T-helper 1 cell treated with Interleukin-12 subunit alpha and Interleukin-12 subunit beta and Interleukin-4 antibody, amounts not matched to agents 30 ng/mL and 1 ng/mL, for 36 hours (primary cell): Measurements from ENCODE around the gene SEMA3A. TPM values are rescaled to one million over a fixed set of nuclear protein-coding genes. Genes with fewer than 3 reads are reported as not detected.
"Not testable (repeated sequence)": the region's sequence is repeated elsewhere in the genome, so short reads cannot be mapped to it uniquely, and the experiment has no call there.

ENCODE experiments used
- intact Hi-C: fragments of 100-400 bp; cut with micrococcal nuclease; formaldehyde crosslinking; loops from one replicate; pipeline ENCODE4 v1.15.1; 2024
- total RNA-seq: library from RNA; stranded (reverse); gene quantifications from 2 replicates; pipeline ENCODE4 v1.2.3, GENCODE V29; 2022

Gene SEMA3A
- total RNA-seq, 1 donor from 2014 or later: 0.17 TPM

DNA sequence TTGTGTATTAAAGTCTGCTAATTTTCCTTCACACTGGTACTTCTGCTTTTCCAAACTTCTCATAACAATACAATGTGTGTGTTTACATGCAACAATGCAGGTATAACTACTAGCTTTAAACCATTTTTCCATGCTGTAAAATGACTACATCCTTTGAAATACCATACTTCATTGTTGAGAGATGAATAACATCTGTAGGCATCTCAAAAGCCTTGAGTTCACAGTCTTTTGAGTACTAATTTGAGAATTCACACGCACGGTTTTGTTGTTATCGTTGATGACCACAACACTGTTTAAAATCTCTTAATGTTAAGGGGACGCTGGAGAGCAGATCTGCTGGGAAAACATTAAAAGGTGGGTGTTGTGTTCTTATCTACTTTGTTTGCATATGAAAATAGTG lies 37.4 kb downstream of the SEMA3A start:
- intact Hi-C loops: no loop called here

DNA sequence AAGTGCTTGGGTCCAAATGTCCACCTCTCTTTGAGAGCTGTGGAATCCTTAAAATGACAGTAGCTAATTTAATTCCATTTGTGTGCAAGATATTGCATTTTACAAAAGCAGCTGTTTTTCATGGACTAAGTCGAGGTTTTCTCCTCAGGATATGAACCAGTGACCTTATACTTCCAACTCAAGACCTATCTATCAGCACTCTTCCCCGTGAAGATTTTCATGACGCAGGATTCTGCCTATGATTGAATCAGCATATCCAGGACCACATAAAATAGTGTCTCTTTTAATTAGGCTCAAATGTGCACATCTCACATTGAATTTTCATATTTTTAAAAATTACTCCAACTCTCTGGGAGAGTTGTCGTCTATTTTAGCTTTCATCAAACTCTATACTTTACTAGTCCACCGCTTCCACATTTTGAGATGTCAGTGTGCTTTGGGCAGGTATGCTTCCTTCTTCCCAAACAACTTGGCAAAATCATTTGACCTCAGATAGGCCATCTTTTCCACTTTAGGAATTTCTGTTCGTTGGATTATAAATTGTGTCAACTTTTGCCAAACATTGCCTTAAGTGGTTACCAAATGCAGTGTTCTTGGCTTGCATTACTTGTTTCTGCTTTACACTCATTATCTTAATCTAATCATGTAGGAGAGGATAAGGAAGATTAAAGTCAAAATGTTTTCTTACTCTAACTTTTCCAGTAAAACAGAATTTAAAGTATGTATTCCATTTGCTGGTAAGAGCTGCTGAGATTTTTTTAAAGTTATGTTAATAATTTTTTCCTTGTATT lies 39.4 kb downstream of the SEMA3A start:
- intact Hi-C loops: no loop called here

DNA sequence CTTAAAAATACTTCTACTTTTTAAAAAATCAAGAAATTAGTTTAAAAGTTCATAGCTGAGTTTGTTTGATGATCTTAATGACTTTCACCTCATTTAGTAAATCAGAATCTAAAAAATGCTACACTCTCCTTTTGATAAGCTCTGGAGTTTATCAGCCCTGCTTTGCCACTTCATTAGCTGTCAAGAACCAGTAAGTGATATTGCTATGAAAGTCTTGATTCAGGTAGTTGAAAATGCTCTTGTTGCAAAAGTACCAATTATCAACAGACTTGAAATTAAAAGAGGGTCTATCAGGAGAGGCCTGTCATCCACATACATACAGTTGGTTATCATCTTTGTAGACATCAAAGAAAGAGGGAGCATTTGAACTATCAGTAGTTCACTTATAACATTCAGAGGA lies 41.6 kb downstream of the SEMA3A start:
- intact Hi-C loops: no loop called here

DNA sequence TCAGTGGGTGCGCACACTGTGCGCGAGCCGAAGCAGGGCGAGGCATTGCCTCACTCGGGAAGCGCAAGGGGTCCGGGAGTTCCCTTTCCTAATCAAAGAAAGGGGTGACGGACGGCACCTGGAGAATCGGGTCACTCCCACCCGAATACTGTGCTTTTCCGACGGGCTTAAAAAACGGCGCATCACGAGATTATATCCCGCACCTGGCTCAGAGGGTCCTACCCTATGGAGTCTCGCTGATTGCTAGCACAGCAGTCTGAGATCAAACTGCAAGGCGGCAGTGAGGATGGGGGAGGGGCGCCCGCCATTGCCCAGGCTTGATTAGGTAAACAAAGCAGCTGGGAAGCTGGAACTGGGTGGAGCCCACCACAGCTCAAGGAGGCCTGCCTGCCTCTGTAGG lies 44.2 kb downstream of the SEMA3A start:
- intact Hi-C loops: not testable (repeated sequence)

DNA sequence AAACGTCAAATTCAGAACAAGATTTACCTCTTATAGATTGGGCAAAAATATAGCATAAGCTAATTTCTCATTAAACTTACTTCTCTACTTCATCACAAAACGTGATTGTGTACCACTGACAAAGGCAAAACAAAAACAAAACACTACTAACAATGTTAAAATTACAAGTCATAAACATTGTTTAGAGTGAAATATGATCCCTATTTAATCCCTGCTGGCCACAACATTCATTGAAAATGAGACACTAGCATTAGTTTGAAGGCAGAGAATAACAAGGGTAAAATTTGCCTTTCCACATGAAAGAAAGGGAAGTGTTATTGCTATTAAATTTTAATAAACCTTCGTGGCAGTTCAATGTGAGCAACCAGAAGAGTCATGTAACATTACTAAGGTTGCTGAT lies 45.0 kb downstream of the SEMA3A start:
- intact Hi-C loops: no loop called here

DNA sequence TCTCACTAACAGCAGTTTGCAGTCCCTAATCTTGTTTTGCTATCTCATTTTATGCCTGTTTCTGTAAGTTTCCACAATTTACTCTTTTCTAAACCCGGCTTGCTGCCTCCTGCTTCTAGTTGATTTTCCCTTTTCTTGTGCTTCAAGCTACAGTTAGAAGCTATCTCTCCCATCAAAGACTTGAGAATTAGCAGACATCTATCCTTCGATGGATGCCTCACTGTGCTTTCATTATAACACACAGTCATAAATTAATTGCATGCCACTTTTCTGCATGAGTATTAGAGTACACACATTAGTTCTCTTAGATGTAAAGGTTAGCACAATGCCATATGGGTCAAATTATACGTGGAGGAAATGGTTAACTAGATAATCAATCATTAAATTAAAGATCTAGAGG lies 48.7 kb downstream of the SEMA3A start:
- intact Hi-C loops: no loop called here

DNA sequence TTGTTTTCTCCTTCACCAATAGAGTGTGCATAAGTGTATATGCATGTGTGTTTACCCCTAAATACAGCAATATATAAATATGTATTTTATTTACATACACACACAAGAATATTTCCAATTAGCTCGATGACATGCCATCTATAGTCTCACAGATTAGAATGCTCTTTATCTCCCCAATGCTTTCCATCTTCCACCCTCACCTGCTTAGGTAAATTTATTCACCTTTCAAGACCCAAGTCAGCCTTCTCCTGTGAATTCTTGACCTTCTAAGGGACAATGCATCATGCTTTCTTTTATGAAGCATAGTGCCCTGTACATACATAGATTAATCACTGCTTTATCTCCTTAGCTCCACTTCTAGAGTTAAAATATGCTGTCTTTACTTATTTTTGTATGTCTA lies 49.7 kb downstream of the SEMA3A start:
- intact Hi-C loops: no loop called here

DNA sequence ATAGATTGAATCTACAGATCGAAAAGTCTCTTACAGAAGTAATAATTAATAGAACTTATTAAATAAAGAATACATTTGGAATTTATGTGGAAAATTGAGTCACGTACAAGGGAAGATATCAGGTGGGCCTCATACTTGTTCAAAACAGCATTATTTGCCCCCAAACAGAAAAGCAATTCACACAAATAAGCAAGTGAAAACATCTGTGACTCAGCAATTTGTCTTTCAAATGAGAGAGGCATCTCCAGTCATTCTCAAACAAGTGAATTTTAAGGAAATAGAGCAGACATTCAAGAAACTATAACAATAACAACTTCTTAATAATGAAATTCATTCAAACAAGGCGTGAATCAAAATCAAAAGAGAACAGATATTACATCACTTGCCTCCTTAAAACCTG lies 50.1 kb downstream of the SEMA3A start:
- intact Hi-C loops: no loop called here

DNA sequence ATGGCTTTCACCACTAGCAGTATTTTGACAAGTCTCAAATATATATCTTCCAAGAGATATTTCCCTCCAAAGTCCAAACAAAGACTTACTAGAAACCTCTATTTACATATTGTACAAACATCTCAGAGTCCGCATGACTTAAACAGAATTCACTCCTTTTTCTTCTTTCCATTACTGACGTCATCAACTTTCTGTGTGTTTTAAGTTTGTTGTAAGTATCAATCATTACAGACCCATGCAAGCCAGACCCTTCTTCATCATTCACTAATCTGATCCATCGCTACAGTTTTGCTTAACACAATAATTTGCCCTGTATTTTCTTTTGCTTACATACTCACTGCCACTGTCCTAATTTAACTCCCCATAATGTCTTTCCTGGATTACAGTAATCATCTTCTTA lies 51.9 kb downstream of the SEMA3A start:
- intact Hi-C loops: no loop called here

DNA sequence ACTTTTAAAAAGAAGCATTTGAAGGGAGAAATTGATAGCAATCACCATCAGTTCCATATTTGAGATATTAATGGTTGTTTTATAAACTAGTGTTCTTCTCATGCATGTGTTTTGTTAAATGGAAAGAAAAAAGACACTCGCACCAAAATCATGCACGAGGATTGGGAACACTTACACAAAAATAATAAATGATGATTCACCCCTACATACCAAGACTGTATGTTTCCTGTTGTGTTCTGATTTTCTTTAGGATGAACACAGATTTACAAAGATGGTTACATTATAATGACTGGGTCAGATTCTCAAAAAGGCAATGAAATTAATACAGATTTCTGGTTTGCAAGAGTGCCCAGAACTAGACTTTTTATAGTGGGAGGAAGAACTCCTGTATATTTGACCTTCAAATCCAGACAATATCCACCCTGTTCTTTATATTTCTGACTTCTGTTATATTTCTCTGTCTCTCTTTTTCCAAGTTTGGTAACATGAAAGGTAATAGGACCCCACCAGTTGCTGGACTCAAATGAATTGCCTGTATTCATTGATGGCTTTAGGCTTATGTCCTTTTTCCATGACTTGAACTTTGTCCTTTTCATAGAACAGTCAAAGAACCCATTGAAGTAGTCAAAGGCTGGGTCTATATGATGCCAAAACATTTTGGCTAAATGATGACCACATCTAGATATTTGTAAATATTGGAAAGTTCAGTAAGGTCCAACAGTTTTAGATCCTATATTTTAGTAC lies 54.4 kb downstream of the SEMA3A start:
- intact Hi-C loops: no loop called here

DNA sequence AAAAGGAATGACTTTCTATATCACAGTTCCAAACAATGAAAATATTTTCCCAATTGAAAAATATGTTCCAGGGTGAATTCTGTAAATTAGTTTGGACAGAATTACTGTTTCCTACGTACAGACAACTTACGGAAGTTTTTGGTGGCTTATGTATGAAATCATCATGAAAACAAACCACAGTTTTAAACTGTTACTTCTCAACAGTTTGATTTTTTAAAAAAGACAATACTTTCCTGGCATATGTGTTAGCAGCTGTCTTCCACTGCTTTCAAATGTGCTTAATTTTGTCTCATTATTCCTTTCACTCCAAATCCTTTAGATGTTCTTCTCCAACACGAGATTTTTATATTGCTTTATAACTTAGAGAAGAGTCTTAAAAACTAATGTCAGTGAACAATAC lies 56.2 kb downstream of the SEMA3A start:
- intact Hi-C loops: no loop called here

DNA sequence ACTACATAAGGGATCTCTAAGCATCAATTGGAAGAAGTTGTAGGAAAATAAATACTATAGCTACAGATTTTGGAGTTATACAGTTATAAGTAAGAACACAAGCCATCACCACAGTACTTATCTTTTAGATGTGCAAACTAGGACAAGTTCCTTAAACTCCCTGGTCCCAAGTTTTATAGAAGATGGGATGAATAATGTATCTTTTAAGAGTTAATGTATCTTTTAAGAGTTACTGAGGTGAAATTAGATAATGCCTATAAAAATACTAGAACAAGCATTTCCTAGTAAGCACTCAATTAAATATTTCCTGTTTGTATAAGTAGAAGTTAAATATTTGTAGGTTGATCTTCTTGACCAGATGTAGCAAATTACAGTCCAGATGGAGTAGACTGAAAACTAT lies 56.8 kb downstream of the SEMA3A start:
- intact Hi-C loops: no loop called here

DNA sequence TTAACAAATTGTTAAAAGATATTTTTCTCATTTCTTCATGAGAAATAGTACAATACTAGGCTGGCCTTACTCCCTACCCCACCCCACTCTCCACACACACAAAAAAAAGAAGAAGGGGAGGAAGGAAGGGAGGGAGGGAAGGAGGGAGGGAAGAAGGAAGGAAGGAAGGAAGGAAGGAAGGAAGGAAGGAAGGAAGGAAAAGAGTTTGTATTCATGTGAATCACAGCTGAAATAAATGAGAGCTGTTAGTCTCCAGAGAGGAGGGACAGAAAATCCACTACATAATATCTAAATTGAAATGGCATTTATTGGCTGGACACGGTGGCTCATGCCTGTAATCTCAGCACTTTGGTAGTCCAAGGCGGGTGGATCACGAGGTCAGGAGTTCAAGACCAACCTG lies 57.8 kb downstream of the SEMA3A start:
- intact Hi-C loops: no loop called here

DNA sequence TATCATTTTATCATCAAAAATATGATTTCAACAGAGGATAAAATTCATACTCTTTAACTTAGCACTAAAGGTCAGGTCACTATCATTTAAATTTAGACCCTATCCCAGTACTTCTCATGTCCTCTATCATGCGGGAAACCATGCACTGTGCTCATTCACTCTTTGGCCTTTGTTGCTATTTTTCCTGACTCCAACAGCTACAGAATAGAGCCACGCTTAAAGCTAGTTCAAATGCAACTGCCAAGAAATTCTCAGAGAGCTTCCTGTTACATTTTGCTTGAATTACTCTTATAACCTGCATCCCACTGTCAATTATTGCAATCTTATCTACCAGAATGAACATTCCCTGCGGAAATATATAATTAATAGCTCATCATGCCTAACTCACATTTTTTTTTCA lies 58.3 kb downstream of the SEMA3A start:
- intact Hi-C loops: no loop called here

DNA sequence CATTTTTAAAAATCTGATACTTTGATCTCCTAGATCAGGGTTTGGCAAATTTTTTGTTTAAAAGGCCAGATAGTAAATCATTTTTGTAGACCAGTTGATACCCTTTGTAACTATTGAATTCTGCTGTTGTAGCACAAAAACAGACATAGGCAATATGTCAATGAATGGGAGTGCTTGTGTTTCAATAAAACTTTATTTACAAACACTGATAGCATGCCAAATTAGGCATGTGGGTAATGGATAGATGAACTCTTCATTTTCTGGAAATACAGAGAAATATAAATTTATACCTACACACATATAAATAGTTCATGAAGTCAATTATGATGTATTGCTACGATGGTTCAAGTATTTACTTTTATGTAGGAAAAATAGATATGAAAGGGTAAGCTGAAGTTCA lies 60.4 kb downstream of the SEMA3A start:
- intact Hi-C loops: no loop called here

DNA sequence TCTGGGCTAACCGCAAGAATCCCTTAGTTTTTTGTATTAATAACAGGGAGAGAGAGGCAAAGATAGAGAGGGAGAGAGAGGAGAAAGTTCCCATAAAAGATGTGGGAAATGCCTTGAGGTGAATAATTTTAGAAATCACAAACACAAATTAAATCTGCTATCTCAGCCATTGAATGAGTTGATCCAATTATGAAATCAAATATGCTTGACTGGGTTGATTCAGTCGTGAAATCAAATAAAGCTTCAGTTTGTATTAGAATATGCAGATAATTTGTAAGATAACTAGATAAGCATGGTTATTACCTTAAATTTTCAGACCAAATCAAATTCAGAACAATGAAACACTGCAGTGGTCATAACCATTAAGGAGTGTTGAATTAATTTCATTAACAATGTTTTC lies 68.9 kb downstream of the SEMA3A start:
- intact Hi-C loops: no loop called here

DNA sequence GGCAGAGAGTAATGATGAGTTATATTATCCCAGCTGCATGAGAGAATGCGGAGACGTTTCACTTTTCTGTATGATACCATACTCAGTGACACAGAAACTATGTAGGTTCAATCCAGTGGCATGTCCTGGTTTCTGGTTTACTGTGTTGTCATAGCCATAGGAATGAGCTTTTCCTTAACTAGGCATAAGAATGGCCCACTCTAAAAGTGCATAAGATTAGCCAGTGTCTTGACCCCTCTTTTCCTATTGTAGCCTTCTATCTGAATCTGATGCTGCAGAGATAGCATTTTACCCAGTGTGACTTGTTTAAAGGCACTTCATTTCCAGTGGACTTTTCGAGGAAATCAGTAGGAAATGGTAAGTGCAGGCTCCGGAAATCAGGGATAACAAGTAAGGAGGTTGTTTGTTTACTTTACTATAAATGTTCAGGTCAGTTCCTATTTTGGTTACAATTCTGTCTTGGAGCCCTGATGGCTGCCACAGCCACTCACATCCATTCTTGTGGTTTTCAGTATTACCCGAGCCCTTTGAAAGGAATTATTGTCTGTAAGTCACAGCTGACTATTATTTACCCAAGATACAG lies 70.5 kb downstream of the SEMA3A start:
- intact Hi-C loops: no loop called here

DNA sequence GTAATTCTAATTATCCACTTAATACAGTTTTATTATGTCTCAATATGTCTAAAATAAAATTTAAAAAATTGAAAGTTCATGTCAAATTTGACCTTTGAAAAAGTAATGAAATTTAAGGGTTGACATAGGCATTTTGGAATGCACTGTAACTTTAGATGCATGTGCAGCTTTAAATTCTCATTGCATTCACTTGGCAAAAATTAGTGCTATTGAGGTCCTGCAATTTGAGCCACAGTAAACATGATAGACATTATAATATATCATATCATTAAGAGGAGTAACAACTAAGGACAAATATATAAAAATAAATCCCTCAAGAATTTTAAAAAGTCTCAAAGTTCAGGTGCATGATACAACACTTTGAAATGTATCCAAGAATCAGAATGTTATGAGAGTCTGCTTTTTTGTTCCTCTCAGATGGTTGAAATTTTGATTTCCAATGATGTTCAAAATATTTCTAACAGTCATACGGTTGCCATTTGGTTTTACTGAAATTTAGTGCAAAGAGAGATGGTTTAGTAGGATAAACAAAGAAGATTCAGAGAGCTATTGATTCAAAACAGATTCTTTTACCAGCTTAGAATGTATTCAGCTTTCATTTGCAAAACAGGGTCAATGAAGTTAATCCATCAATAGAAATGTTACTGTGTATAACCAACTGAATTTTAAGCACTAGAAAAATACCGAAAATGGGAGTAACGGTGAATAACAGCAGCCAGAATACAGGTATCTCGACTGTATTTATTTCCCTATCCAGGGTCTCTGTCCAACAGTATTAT lies 71.8 kb downstream of the SEMA3A start:
- intact Hi-C loops: no loop called here

DNA sequence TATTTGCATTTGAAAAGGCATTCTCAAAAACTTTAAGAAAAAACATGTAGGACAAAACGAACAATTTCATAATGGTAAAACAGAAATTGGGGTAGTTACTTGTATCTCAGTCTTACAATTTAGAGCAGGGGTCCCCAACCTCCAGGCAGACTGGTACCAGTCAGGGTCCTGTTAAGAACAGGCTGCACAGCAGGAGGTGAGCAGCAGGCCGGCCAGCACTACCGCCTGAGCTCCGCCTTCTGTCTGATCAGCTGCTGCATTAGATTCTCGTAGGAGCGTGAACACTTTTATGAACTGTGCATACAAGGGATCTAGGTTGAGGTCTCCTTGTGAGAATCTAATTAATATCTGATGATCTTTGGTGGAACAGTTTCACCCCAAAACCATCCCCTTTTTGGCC lies 77.3 kb downstream of the SEMA3A start:
- intact Hi-C loops: no loop called here

DNA sequence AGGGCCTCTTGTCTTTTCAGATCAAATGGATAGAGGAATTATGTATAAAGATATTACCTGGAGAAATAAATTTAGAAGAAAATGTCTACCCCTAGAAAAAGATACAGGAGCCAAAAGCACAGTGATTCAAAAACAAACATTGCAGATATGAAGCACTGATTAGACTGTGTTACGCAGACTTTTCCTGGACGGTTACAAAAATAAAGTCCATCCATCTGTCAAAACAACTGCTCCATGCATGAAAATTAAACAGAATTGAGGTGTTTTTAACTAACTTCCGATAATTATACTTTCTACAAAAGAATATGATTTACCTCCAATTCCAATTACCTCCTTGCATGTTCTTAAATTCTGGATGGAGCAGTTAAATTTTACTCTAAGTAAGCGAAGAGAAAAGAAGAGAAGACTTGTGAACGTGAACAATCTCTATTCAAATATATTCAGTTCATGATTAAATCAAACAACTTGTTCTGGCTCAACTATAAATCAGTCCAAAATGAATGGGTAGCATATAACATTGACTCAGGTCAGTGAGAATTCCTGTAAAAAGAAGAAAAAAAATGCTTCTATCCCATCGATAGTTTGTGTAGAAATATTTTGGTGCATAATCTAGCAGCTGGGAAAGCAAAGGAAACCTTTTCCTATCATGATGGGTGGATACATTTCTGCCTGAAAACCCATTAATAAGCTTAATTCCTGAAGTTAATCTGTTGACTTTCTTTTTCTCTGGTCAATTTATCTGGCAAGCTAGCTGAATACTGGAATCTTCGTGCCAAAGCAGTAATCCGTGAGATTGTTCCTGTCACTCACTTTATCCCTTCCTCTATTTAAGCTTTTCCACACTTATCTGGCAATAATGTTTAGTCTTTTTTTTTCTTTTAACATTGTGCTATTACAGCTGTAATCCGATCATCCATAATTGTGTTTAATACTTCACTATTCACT lies 80.4 kb downstream of the SEMA3A start:
- intact Hi-C loops: no loop called here

DNA sequence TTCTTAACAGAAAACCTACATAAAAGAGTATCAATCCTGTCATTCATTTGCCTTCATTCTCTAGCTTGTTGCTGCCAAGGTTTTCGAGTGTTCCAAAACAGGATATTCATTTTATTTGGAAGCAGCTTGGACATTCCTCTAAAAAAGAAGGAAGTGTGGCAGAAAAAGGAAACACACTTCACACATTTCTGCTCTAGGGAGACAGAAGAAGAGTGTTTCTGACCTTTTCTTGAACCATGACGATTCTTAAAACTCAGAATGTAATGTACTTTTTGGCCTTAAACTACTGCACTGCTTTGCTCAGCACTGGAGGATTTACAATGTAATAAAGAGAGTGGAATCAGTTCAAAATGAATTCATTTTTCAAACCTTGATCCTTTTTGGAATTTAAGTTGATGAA lies 81.3 kb downstream of the SEMA3A start:
- intact Hi-C loops: no loop called here
